Subcutaneous adipose tissue (tissue), 4 donors: Measurements from ENCODE around the gene SRRM5. TPM values are rescaled to one million over a fixed set of nuclear protein-coding genes. Genes with fewer than 3 reads are reported as not detected.

Experiments used
- total RNA-seq, 4 donors: library from RNA; depleted of rRNA; stranded (reverse); fragments of >200 nt; gene quantifications; one replicate each; pipeline ENCODE4 v1.1.0, GENCODE V29; 2016
- TF ChIP-seq, protein P1 (sequence below): fragments of 450-650 bp; IDR thresholded peaks from one replicate; pipeline ENCODE4 v1.5.1; 2016; ENCODE audit warnings: low read depth, mild to moderate bottlenecking, control low read depth, antibody characterized with exemption, moderate library complexity

The SRRM5 gene
- total RNA-seq, 4 donors from 2014 or later, result 0.33 to 0.66 (median 0.34) TPM; not detected in 1

DNA sequence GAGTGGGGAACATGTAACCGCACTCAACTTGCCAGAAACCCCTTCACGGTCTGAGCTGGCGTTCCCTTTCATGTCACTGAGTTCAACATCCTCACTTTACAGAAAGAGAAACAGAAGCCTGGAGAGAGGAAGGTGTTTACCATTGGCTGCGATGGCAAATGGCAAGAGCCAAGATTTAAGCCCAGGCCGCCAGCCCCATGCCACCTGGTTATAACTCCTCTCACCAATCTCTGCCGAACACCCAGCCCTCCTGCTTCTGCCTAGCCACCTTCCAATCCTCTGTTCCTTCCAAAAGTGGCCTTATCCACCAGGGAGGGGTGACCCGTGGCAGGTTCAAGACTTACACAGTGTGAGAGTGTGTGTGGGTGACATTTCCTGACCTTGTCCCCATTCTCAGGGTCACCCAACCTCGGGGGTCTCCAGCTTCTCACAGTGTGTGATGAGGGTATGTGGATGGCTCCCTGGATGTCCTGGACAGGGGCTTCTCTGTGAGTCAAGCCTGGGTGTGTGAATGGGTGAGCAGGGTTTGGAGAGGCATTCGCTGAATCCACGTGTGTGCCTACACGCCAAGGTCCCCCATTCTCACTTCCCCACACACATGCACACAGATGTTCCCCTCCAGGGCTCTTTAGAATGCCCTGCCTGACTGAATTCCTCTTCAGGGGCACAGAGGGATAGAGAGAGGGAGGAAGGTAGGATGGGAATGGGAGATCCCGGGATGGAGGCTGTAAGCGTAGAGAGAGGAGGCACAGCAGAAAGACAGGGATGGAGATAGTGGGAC, 26.5 kb downstream of the SRRM5 start:
- TF ChIP-seq, protein P1, sequence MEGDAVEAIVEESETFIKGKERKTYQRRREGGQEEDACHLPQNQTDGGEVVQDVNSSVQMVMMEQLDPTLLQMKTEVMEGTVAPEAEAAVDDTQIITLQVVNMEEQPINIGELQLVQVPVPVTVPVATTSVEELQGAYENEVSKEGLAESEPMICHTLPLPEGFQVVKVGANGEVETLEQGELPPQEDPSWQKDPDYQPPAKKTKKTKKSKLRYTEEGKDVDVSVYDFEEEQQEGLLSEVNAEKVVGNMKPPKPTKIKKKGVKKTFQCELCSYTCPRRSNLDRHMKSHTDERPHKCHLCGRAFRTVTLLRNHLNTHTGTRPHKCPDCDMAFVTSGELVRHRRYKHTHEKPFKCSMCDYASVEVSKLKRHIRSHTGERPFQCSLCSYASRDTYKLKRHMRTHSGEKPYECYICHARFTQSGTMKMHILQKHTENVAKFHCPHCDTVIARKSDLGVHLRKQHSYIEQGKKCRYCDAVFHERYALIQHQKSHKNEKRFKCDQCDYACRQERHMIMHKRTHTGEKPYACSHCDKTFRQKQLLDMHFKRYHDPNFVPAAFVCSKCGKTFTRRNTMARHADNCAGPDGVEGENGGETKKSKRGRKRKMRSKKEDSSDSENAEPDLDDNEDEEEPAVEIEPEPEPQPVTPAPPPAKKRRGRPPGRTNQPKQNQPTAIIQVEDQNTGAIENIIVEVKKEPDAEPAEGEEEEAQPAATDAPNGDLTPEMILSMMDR, result no peak

GRCh38 chr19:43638995-43639518, 27.2 kb downstream of the SRRM5 start:
- TF ChIP-seq, protein P1, result no peak

DNA sequence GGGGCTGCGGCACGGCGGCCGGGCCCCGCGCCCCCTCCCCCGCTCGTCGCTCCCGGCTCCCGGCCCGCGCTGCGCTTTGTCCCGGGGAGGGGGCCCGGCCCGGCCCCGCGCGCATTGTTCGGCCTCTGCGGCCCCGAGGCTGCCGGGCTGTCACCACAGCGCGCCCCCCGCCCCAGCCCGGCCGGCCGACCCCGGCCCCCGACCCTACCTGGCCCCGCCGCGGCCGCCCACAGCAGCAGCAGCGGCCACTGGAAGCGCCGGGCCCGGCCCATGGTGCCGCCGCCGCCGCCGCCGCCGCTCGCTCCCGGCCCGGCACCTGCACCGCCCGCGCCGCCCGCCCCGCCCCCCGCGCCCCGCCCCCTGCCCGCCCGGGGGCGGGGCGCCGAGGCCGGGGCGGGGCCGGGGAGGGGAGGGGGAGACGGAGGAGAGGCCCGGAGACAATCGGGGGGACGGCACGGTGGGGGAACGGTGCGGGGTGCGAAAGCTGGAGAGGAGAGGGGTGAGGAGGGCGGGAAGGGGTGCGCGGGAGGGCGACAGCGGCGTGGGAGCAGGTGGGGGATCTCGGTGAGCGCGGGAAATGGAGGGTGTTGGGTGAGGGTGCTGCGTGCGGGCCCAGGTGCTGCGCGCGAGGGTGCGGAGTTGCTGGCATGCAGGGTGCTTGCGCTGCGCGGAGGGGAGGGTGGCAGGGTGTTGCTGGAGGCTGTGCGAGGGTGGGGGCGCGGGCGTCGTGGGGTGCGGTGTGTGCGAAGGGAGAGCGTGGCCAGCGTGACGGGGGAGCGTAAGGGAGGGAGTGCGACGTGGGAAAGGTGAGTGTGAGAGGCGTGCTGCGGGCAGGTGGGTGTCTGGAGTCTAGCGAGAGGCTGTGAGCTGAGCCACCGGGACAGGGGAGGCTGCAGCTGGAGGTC, 27.9 kb downstream of the SRRM5 start, which contains the start of gene CADM4:
CADM4 (minus strand) TSS at position 332 of the 905 bp plus-strand sequence; CDS start at position 272, 60 bp downstream.
- TF ChIP-seq, protein P1, result no peak

GRCh38 chr19:43640424-43640757, 28.5 kb downstream of the SRRM5 start:
- TF ChIP-seq, protein P1, result no peak

- TF ChIP-seq, protein P1, result no peak
Observed at GRCh38 chr19:43641333-43641732, 29.4 kb downstream of the SRRM5 start.

DNA sequence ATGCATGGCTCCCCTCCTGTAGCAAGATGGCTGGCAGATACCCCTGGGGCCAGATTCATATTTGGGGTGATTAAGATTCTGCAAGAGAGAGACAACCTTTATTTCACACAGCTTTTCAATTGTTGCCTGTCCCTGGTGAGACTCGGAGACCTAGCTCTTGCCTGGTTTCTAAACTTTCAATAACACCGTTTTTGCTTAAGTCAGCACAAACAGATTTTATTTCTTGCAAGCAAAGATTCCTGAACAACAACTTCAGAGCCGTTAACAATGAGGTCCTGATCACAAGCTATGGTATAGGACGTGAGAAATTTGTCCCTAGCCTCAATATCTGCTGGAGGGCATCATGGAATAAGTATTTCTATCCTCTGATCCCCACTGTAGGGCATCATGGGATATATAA, 30.6 kb downstream of the SRRM5 start:
- TF ChIP-seq, protein P1, result no peak

GRCh38 chr19:43643326-43643725, 31.4 kb downstream of the SRRM5 start:
- TF ChIP-seq, protein P1, result no peak
